K562 (cell line): ENCODE data around the gene TRAPPC8. TPM values are rescaled to one million over a fixed set of nuclear protein-coding genes. Genes with fewer than 3 reads are reported as not detected.
A peak's percentile ranks its signal among the peaks of the same experiment; 100 is the strongest.

Source experiments
- ADNP ChIP-seq: fragments of 200-800 bp; sonication (Bioruptor generic); IDR thresholded peaks from 2 replicates; pipeline ENCODE4 v1.6.1; 2016; ENCODE audit warnings: missing genetic modification characterization, missing compliant biosample characterization
- ATF6 ChIP-seq: sonication (generic); formaldehyde crosslinking; IDR thresholded peaks from 2 replicates; pipeline ENCODE4 v1.4.0; 2020; ENCODE audit warnings: mild to moderate bottlenecking, missing genetic modification reagents
- BDP1 ChIP-seq: IDR thresholded peaks from 3 replicates; pipeline ENCODE4 v1.6.1; 2011; ENCODE audit not compliant: insufficient read length, insufficient read depth
- CC2D1A ChIP-seq: fragments of 450-650 bp; IDR thresholded peaks from 2 replicates; pipeline ENCODE4 v1.6.1; 2017; ENCODE audit warnings: mild to moderate bottlenecking
- CGGBP1 ChIP-seq: fragments of 250-450 bp; sonication (Bioruptor Pico); IDR thresholded peaks from 2 replicates; pipeline ENCODE4 v1.9.0; 2021; ENCODE audit warnings: mild to moderate bottlenecking
- DIDO1 ChIP-seq: fragments of 450-650 bp; IDR thresholded peaks from 2 replicates; pipeline ENCODE4 v1.6.1; 2016; ENCODE audit warnings: low read depth, missing biosample characterization, missing genetic modification characterization
- E2F8 ChIP-seq: fragments of 450-650 bp; IDR thresholded peaks from 2 replicates; pipeline ENCODE4 v1.7.1; 2018; ENCODE audit warnings: mild to moderate bottlenecking, low read depth; ENCODE audit not compliant: partially characterized antibody
- ESRRB ChIP-seq: fragments of 250-450 bp; sonication (Bioruptor Pico); IDR thresholded peaks from 2 replicates; pipeline ENCODE4 v1.5.0; 2020; ENCODE audit warnings: mild to moderate bottlenecking, moderate library complexity, borderline replicate concordance
- GATAD2B ChIP-seq: fragments of 450-650 bp; IDR thresholded peaks from 2 replicates; pipeline ENCODE4 v1.6.1; 2017; ENCODE audit warnings: mild to moderate bottlenecking, borderline replicate concordance
- MBD2 ChIP-seq: sonication (generic); IDR thresholded peaks from 2 replicates; pipeline ENCODE4 v1.6.1; 2016; ENCODE audit warnings: low read depth, borderline replicate concordance
- MYC ChIP-seq, 2 experiments: fragments of 250-450 bp in 1 of 2; sonication (Bioruptor Pico) in 1 of 2; IDR thresholded peaks; 2 replicates each; pipeline versions ENCODE4 v1.5.1 to v1.6.1; 2012 to 2021; ENCODE audit warnings: low read depth in 2 of 2, borderline replicate concordance in 1 of 2, improper control_type of control experiment in 1 of 2, low read length in 1 of 2, mild to moderate bottlenecking in 1 of 2, moderate library complexity in 1 of 2
- NUFIP1 ChIP-seq: fragments of 450-650 bp; IDR thresholded peaks from 2 replicates; pipeline ENCODE4 v1.6.1; 2018; ENCODE audit not compliant: partially characterized antibody
- RBM14 ChIP-seq: fragments of 200-400 bp; formaldehyde crosslinking; IDR thresholded peaks from 2 replicates; pipeline ENCODE4 v1.6.1; 2018; ENCODE audit warnings: low read depth, mild to moderate bottlenecking, low read length, moderate library complexity, borderline replicate concordance; ENCODE audit not compliant: insufficient read depth
- SMARCC2 ChIP-seq: fragments of 450-650 bp; IDR thresholded peaks from 2 replicates; pipeline ENCODE4 v1.6.1; 2017; ENCODE audit warnings: antibody characterized with exemption, moderate library complexity, mild to moderate bottlenecking, low read depth
- TEAD4 ChIP-seq, 2 experiments: sonication (generic) in 1 of 2; formaldehyde crosslinking in 1 of 2; IDR thresholded peaks; 2 replicates each; pipeline versions ENCODE4 v1.6.1 to v1.8.0; 2012 to 2022; ENCODE audit warnings: borderline replicate concordance in 1 of 2, inconsistent platforms in 1 of 2, low read length in 1 of 2, mild to moderate bottlenecking in 1 of 2, missing genetic modification reagents in 1 of 2
- TSHZ1 ChIP-seq: fragments of 250-450 bp; sonication (Bioruptor Pico); IDR thresholded peaks from 2 replicates; pipeline ENCODE4 v1.4.0; 2020; ENCODE audit warnings: mild to moderate bottlenecking, moderate library complexity
- YBX1 ChIP-seq: fragments of 450-650 bp; IDR thresholded peaks from 2 replicates; pipeline ENCODE4 v1.7.1; 2016; ENCODE audit warnings: mild to moderate bottlenecking
- ZNF347 ChIP-seq: fragments of 450-650 bp; formaldehyde crosslinking; IDR thresholded peaks from 2 replicates; pipeline ENCODE4 v1.4.0; 2020; ENCODE audit warnings: low read depth, mild to moderate bottlenecking, moderate library complexity
- ZNF717 ChIP-seq: fragments of 250-450 bp; sonication (Bioruptor Pico); IDR thresholded peaks from 2 replicates; pipeline ENCODE4 v1.5.0; 2021
- polyA plus RNA-seq, 8 experiments: library from polyadenylated mRNA; depleted of rRNA in 4 of 8; stranded (reverse) in 5 of 8; unstranded in 3 of 8; fragments of >200 nt; fragmentation: Nextera tagmentation in 2 of 8; fragmentation: Illumina TruSeq in 1 of 8; extraction: Ambion mirVana in 2 of 8; extraction: Trizol in 1 of 8; gene quantifications; 2 replicates each; pipeline versions ENCODE4 v1.2.1 to v1.2.3, GENCODE V29; 2011 to 2014; ENCODE audit warnings: inconsistent platforms in 1 of 8, missing spikeins in 1 of 8
- total RNA-seq, 7 experiments: library from RNA; depleted of rRNA in 6 of 7; stranded (reverse); fragments of >200 nt in 6 of 7; fragmentation: Illumina TruSeq in 2 of 7; extraction: Trizol in 2 of 7; gene quantifications; 2 replicates each; pipeline versions ENCODE4 v1.2.1 to v1.2.3, GENCODE V29; 2011 to 2021; ENCODE audit warnings: low replicate concordance in 1 of 7

Gene TRAPPC8
- total and polyA plus RNA-seq, 9 of the 15 experiments (the other 6 are each of a cell fraction or from before 2014, with no cell fraction given) = 20.1 to 111 (median 35.6) TPM

GRCh38 chr18:31942291-31942998 lies 483 bp downstream of the TRAPPC8 start (continued):
- TF ChIP-seq TSHZ1 (CRISPR knock-in tag) = no peak
- no peak for TF ChIP-seq BDP1
- no peak for TF ChIP-seq GATAD2B
- peak; percentile 46; the same call in 1 of the 2 replicates for TF ChIP-seq MBD2
- TF ChIP-seq YBX1 = no peak
- no peak for TF ChIP-seq DIDO1 (tag)
- no peak for TF ChIP-seq ESRRB (CRISPR knock-in tag)
- no peak for TF ChIP-seq ZNF347 (CRISPR knock-in tag)
- TF ChIP-seq ATF6 (CRISPR knock-in tag) = no peak
- TF ChIP-seq CGGBP1 (CRISPR knock-in tag) = 0 out of 2 replicates have a peak, but pooled peaks have one; percentile 13
- no peak; the same call in 1 of the 2 replicates for TF ChIP-seq SMARCC2
- no peak for TF ChIP-seq TEAD4 (IDR thresholded peaks at IDR 0.05; ENCODE audit: low read length)
- TF ChIP-seq TEAD4 (CRISPR knock-in tag; IDR thresholded peaks at IDR 0.05; ENCODE audit: borderline replicate concordance) = no peak
- TF ChIP-seq E2F8 = no peak
- no peak for TF ChIP-seq MYC (IDR thresholded peaks at IDR 0.05; ENCODE audit: low read depth, low read length)
- no peak for TF ChIP-seq MYC (CRISPR knock-in tag; IDR thresholded peaks at IDR 0.05; ENCODE audit: borderline replicate concordance, low read depth)
- no peak for TF ChIP-seq ZNF717 (CRISPR knock-in tag)
- no peak for TF ChIP-seq NUFIP1
- TF ChIP-seq CC2D1A = no peak
- 0 out of 2 replicates have a peak, but pooled peaks have one; percentile 63 for TF ChIP-seq RBM14
- TF ChIP-seq ADNP (tag) = no peak
